NCI-H1930 (cell line): ENCODE data around the gene UTS2.

Experiments
- DNase-seq, 2 experiments: peaks; one replicate each; lab custom pipeline; 2025; lab: John Stamatoyannopoulos, UW

UTS2 gene, protein sequence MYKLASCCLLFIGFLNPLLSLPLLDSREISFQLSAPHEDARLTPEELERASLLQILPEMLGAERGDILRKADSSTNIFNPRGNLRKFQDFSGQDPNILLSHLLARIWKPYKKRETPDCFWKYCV

DNA sequence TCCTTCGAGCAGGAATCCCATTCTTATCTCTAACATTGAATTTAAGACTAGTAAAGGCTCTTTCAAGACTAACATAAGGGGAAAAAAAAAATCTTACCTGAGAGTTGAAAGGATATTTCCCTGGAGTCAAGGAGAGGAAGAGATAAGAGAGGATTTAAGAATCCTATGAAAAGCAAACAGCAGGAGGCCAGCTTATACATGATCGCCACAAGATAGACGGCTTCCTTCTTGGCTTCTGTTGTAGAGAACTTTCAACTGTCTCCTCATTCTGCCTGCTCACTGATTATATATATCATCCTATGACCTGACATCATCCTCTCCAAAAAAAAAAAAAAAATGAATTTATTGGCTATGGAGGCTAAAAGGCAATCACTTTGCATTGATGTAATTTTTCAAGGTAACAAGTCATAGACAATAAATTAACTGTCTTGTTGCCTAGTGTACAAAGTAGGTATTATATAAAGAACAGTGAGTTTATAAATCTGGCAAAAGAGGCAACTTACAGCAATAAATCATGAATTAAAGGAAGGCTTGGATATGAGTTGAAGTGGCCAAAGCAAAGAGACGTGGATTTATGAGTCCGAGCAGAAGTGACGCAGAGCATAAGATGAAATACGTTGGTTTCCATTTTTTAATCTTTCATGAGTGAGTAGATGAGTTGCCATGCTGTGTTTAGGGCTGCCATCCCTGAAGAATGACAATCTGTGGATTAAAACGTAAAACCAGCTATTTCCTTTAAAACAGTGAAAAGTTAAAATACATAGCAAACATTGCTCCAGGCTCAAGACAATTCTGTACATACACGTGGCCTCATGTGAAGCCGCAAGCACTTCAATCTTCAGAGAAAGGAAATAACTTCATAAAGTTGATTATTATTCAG lies at the start of gene UTS2:
UTS2 (minus strand) TSS at position 262 of the 880 bp plus-strand sequence; CDS start at position 200, 62 bp downstream.
- DNase-seq = no peak

DNA sequence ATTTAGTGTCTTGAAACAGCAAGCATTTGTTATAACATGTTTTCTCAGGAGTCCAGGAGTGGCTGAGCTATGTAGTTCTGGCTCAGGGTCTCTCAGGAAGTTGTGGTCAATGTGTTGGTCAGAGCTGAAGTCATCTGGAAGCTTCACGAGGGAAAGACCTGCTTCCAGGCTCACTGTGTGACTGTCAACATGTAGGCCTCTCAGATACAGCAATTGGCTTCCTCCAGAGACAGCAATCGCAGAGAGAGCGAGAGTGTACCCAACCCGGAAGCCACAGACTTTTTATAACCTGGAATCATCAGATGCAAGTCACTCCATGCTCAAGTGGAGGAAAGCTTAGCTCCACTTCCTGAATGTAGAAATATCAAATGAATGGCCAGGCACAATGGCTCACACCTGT lies 46.9 kb upstream of the UTS2 start:
- no peak for DNase-seq

DNA sequence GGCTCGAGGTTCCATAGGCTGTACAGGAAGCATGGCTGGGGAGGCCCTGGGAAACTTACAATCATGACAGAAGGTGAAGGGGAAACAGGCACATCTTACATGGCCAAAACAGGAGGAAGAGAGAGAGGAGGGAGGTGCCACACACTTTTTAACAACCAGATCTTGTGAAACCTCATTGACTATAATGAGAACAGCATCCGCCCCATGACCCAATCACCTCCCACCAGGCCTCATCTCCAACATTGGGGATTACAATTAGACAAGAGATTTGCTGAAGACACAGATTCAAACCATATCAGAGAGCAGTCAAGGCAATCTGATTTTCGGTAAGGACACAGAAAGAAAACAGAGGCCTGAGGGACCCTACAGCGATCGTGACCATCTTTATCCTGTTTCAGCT lies 46.1 kb upstream of the UTS2 start:
- DNase-seq = no peak

DNA sequence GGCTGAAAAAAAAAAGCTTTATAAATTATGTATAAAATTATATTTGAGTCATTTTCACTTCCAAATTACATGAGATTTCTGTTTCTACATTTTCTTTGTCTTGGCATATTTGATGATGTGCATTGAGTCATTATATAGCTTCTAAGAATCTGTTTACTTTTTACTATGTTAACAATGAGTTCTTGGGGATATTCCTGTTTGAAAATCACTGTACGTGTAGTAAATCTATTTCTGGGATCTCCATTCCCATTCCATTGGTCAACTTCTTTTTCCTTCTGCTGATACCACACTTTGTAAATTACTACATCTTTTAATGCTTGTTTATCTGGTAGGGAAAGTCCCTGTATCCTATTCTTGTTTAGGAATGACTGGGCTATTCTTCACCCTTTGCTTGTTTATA lies 44.1 kb upstream of the UTS2 start:
- no peak for DNase-seq

DNA sequence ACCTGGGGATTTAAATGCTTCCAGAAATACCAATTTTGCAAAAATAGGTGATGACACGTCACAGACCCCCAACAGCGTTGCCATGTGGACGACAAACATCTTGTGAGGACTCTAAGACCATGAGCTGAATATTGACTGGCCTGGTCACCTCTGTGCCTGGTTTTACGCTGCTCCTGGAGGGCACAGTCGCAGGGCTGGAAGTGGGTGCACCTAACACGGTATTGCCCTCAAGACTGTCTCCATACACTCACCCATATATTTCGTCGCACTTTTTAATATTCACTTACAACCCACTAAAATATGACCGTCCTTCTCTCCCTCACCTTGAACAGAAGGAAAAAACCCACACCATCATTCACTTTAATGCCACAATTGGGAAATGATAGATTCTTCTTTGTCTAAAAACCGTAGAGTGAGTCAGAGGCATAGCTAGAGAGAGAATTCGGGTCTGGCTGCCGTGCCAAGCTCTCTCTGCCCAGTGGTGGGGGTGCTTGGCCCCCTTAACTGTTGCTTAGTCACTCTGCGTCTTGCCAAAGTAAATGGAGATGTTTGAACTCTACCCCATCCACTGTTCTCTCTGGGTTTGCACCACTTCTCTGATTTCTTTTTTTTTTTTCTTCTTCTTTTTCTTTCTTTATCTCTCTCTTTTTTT lies 40.8 kb upstream of the UTS2 start:
- no peak for DNase-seq

DNA sequence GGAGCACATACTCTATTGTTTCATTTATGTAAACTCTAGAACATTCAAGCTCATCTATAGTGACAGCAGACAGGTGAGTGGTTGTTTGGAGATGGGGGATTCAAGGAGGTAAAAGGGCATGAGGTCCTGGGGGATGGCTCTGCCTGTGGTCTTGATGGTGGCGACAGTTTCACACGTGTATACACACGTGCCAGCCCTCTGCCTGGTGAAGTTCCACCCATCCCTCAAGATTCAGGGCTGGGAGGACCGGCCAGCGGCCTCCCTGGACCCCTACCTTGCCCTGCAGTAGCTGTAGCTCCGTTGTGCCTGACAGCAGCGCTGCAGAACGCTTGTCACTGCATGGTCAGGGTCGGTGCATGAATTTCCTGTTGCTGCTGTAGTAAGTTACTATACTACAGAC lies 38.9 kb upstream of the UTS2 start:
- DNase-seq = no peak

DNA sequence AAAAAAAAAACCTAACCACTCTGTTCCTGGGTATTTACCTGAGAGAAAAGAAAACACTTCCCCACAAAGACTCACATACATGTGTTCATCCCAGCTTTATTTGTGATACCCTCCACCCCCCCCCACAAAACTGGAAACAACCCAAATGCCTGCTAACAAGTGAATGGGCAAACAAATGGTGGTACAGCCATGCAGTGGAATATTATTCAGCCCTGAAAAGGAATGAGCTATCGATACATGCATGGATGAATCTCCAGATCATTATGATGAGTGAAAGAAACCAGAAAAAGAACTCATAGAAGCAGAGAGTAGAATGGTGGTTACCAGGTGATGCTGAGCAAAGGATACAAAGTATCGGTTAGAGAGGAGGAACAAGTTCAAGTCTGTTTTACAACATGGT lies 38.0 kb upstream of the UTS2 start:
- no peak for DNase-seq

DNA sequence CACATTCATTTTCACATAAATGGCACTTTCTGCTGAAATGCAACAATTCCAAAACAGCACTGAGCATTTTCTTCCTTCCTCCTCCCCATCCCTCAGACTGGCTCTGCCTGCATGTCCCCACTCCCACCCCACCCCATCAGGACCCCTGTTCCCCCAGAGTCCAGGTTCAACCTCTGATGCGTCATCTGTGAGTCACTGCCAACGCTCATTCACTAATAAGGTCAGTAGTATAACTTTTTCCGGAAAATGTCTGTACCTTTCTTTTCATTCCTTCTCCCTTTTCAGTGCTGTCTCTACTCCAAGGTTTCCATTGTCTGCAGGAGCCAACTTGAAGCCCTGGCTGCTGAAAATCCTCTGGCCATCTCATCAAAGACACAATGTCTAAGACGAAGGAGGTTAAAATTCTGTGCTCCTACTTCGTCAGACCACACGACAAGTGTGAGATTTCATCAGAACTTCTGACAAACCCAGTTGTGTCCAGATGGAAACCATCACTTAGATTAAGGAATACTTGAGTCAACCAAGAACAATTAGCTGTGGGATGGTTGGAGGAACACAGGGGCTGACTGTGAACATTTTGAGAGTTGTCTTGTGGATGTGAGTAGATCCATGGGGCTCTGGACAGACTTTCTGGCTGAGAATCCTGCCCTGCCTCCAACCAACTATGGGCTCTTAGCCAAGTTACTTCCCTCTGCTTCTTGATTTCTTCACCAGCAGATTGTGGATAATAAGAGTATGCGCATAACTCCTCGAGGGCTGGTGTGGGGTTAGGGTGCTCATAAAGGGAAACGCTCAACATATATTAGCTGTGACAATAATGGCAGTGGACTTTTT lies 35.6 kb upstream of the UTS2 start:
- DNase-seq = no peak

DNA sequence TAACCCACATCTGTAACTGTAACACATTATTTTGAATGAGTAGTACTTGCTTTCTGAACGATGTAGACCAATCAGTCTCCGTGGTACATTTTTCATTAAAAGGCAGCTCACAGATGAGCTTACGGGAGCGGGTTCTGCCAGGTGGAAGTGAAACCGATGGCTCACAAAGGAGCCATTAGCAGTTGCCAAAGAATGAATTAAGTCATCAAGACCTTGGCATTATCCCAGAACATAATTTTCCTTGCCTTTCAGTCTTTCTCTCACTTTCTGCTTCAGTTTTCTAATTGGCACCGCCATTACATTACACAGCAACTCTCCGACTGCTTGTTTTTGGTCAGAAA lies 33.5 kb upstream of the UTS2 start:
- no peak for DNase-seq

DNA sequence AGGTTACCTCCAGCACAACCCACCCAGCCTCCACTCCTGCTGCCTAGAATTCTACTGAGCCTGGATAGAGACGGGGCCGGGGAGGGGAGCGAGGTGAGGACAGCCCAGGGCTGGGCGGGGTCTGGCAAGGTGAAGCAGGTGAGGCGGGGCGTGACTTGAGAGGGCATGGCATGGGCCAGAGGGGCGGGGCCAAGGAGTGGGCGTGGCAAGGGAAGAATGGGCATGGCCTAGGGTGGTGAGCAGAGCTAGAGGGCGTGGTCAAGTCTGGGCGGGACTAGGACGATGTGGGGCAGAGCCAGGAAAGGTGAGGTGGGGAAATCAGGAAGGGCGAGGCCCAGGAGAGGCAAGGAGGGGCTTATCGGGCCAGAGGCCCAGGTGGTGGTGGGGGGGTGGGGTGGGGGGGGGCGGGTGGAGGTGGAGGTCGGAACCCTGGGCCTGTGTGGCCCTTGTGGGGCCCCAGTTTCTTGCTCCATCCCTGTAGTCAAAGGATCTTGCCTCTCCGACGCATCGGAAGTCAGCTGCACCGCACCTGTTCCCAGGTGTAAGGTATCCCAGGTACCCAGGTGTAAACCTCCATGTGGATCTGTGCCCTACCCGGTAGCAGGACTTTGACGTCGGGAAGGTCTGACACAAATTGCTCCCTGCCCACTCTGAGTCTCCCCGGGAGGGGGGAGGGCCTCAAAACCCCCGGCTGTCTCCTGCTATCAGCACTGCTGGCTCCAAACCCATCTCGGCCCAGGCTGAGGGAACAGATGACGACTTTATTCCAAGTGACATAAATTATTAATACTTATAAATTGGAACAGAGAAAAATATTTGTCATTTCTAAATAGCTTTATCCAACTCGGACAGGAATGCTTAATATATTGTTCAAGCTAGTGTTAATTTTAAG lies 32.9 kb upstream of the UTS2 start:
- no peak for DNase-seq

DNA sequence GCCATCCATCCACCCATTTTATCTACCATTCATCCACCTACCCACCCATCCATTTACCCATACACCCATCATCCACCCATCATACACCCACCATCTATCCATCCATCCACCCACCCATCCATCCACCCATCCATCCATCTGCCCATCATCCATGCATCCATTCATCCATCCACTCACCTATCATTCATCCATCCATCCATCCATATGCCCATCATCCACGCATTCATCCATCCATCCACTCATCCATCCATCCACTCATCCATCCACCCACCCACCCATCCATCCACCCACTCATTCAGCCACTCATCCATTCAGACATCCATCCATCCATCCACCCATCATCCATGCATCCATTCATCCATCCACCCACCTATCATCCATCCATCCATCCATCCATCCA lies 31.9 kb upstream of the UTS2 start:
- no peak for DNase-seq

DNA sequence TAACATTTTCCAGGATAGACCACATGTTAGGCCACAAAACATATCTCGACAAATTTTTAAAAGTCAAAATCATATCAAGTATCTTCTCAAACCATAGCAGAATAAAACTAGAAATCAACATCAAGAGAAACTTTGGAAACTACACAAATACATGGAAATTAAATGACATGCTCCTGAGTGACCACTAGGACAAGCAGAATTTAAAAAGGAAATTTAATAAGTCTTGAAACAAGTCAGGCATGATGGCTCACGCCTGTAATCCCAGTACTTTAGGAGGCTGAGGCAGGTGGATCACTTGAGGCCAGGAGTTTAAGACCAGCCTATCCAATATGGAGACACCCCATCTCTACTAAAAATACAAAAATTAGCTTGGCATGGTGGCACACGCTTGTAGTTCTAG lies 26.4 kb upstream of the UTS2 start:
- DNase-seq = no peak

DNA sequence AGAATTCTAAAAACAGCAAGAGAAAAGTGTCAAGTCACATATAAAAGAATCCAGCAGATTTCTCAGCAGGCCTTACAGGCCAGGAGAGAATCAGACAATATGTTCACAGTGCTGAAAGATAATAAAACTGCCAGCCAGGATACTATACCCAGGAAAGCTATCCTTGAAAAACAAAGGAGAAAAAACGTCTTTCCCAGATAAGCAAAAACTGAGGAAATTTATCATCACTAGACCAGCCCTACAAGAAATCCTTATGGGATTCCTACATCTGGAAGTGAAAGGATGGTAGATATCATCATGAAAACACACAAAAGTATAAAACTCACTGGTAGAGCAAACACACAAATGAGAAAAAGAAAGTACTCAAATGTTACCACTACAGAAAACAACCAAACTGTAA lies 25.2 kb upstream of the UTS2 start:
- no peak for DNase-seq

DNA sequence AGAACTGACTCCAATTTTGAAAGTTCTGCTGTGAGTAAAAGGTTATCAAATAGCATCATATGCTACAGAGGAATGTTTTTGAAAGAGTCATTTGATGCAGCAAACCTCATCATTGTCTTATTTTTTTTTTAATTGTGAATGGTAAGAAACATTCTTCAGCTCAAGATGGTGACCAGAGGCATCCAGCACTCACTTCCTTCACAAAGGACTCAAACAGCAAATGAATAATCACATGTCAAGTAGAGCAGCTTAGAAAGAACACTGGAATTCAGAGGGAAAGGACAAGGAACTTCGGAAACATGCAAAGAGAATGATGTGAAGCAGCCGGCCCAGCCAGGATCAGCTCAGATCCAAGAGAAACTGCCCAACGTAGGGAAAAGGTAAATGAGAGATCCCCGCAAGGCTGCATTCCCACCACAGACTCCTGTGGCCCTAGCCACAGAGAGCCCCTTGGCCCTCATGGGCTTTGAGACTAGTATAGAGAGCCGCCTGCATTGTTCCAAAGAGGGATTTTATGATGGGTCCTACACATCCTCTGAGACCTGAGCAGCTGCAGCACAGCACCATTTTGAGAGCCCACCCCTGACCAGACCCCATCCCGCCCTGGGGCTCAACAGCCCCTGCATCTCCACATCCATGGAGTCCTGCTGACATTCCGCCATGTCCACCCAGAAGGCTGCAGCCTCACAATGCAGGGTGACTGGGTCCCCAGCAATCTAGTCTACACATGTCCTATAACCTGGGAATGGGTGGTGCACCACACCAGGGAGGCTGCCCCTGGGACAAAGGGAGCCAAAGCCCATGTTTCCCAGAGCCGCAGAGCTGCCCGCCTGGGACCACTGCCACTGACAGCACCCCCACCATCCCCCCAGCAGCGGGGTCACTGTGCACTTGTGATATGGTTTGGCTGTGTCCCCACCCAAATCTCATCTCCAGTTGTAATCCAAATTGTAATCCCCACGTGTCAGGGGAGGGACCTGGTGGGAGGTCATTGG lies 21.2 kb upstream of the UTS2 start:
- no peak for DNase-seq

DNA sequence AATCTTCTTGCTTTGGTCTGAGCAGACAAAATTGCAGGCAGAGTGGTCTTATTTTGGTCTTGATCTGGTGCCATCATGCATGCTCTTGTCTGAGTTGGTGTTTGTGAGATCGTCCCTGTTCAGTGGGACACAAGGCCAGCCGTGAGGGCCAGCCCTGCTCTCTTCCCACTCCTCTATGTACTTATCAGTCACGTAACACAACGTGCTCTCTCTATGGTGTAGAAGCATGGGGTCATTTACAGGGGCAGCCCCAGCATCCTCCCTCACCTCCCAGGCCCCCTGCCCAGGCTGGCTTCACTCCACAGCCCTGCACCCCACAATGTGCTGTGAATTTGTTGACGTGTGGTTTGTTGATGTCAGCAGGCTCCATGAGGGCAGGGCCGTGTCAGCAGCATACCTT lies 18.3 kb upstream of the UTS2 start:
- no peak for DNase-seq

DNA sequence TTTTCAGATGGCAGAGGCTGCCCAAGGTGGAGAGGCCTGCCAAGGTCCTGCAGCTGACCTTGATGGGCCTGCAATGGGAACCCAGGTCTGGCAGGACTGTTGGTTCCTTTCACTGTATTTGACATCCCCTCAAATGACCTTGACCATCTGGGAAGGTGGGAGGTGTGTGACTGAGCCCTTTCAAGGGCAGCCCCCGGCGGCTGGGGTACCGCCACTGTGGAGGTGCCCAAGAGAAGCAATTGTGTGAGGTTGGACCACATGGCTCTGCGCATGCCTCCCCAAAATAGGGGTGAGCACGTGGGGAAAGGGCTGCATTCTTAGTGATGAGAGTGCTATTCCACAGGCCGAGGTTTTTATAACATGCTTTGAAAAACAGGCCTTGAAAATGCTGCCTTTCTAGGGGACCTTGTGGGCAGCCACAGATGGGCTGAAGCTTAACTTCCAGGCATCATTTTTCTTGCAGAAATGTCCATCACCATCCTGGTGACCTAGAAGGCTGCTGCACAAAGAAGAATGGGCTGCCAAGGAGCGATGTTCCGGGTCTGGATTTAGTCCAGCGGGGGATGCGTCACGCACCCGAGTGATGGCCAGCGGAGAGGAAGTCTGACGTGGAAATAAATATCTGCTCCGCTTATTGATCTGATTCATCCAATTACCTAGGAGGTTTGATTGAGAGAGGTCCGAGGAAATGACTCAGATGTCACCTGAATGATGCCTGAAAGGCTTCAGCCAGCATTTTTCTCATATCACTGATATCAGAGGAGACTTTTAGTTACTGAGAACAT lies 16.5 kb upstream of the UTS2 start:
- no peak for DNase-seq

DNA sequence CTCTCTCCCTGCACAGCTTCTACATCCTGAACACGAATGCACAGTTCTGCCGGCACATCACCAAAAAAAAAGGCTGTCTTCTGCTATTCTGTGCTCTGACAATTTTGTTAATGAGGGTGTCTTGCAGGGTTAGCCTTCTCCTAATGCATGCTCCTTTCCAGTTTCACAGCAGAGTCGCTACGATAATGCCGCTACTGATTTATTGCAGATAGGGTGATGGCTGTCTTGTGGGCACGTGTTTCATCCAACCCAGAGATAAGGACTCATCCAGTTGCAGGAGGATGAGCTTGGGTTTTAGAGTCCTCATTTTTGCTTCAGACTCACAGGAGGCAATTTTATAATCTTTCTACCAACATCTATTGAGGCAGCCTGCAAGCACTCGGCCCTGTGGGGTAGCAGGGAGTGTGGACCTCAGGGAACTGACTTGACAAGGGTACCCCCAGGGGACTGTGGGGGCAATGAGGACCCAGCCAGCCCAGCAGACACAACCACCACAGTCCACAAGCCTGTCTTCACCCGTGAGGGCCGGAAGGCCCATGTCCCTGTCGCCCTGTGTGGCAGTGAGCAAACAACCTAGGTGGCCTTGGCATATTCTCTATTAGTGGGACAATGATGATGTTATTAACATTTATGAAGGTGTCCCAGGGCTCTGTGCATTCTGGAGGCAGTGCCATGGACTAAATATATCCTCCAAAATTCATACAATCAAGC lies 15.4 kb upstream of the UTS2 start:
- DNase-seq = no peak

DNA sequence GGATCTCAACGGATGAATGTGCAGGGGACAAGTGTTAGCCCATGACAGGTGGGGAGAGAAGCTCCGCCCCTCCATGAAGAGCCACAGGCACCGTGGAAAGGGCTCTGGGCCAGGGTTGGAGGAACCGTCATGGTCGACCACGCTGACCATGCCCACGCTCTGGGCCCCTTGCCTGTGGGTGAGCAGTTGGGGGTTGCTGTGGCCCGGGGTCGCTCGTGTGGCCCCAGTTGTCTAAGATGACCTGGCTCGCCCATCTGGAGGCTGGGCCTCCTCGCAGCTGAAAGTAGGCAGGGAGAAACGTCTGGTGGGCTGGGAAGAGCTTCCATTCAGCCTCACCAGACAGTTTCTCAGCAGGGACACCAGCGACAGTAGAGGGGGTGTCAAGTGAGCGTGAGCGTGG lies 13.1 kb upstream of the UTS2 start:
- DNase-seq = no peak
